Activated CD8-positive, alpha-beta memory T cell treated with anti-CD3 and anti-CD28 coated beads, Interleukin-2, amount 50 U/mL, for 48 hours (primary cell): ENCODE results near the gene COL23A1.
A peak's percentile ranks its signal among the peaks of the same experiment; 100 is the strongest.

ENCODE experiments used
- DNase-seq: peaks from one replicate; pipeline ENCODE4 v3.0.0-alpha.2; 2020

The COL23A1 gene

DNA sequence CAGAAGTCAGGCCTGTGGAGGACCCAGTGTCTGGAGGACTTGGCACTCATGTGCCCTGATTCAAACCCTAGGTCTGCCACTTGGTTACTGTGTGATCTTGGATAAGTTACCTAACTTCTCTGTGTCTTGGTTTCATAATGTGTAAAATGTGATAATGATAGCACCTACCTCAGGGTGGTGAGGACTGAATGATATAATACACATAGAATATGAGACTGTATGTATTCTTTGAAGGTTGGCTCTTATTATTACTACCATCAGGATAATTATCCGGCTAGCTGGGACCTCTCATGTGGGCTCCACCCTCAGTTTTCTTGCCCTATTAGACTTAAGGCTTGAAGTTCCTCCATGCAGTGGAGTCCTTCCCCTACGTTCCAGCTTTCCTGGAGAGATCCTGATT is 172.2 kb downstream of the COL23A1 start:
- no peak for DNase-seq

DNA sequence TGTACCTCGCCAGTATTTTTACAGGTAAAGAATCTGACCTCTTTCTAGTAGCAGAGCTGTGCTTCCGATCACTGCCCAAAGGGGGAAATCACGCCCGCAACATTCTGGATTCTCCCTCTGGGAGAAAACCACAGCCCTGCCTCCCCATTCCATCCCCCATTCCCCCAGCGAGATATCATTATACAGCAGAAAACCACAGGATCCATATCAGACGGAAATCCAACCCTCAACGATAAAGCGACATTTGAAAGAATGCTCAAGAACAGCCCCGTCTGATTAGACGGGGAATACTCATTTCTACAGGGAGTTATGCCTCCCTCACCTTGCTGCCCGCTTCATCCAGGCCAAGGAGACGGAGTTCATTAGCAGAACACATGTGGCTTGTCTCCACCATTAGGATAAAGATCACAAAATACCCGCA is 172.8 kb downstream of the COL23A1 start:
- no peak for DNase-seq

DNA sequence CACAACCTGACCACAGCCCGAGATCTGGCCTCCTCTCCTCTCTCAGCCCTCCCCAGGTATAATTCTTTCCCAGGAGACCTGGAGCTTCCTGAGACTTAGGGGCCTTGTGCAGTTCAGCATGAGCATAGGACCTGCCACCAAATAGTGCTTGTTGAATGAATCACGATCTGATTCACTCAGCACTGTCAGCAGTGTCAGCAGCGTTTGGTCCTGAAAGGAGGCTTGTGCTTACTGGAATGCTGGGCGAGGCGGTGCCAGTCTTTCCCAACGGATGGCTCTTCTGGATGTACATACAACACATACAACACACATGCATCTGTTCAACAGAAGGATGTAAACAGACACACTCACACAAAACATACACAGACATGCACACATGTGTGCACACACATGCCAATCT is 173.3 kb downstream of the COL23A1 start:
- DNase-seq, result no peak

DNA sequence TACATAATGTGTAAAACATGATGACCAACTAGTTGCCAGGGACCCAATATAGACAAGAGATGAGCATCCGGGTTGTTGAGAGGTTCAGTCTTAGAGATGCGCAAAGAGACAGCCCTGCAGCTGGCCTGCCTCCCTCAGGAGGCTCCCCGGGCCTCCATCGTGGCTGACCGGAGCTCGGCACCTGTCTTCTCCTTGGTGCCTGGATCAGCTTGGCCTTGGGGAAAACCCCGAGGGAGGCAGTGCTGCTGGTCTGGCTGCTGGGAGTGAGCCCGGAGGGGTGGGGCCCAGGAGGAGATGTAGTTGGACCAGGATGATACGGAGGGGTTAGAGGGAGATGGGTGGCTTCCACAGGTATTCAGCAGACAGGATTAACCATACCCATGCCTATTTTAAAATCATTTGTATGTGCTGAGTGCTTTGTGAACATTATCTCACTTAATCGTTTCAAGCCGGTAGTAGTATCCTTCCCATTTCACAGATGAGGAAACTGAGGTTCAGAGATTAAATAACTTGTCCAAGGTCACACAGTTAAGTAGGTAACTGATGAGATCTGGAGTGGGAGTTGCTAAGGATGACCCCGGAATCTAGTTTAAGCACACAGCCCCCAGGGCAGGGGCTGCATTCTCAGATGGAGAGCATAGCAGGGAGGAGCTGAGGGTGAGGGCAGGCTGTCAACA is 173.8 kb downstream of the COL23A1 start:
- no peak for DNase-seq

DNA sequence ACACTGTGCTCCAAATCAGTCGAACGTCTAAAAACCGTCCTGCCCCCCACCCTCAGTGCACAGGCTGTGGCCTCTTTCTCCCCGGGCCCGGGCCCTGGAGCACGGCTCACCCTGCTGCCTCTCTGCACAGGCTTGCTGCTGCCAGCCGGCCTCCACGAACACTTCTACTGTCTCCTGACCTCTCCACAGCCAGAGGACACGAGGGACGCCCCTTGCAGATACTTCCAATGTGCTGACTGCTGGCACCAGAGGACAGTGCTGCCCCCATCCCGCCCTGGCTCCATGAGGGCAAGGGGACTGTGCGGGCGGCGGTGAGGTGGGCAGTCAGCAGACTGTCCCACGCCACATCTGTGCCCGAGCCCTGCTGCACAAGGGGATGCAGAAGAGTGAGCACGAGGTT is 174.8 kb downstream of the COL23A1 start:
- peak; percentile 44 for DNase-seq

DNA sequence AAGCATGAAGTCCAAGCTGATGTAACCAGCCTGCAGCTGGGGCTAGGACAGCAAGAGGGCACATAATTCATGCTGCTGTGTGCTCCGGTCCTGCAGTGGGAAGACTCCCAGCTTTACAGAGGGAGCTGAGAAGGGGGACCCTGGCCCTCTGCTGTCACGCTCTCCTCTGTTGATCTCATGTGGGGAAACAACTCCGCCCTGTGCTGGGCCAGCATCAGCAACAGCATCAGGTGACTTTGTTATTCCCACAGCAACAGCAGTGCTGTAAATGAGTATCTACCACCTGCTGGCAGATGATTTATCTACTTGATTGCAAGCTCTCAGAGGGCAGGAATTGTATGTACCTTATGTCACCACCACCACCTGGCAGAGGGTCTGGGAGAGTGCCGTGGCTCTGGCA is 176.2 kb downstream of the COL23A1 start:
- no peak for DNase-seq

DNA sequence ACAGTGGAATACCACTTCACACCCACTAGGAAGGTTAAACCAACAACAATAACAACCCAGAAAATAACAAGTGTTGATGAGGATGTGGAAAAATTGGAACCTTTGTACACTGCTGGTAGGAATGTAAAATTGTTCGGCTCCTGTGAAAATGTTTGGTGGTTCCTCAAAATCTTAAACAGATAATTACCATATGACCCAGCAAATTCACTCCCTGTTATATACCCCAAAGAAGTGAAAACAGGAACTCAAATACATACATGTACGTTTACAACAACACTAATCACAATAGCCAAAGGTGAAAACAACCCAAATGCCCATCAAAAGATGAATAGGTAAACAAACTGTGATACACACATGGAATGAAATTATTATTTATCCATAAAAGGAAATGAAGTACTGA is 179.1 kb downstream of the COL23A1 start:
- DNase-seq, result no peak

DNA sequence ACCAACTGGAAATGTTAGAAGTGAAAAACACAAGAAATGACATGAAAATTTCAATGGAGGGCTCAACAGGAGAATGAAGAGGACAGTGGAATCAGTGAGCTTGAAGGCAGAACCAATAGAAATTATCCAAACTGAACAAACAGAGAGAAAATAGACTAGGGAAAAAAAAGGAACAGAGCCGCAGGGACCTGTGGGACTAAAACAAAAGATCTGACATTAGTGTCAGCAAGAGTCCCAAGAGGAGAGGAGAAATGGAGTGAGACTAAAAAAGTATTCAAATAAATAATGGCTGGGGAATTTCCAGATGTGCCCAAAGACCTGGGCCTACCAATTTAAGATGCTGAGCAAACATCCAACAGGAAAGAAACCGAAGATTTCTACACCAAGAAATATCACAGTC is 182.5 kb downstream of the COL23A1 start:
- no peak for DNase-seq

DNA sequence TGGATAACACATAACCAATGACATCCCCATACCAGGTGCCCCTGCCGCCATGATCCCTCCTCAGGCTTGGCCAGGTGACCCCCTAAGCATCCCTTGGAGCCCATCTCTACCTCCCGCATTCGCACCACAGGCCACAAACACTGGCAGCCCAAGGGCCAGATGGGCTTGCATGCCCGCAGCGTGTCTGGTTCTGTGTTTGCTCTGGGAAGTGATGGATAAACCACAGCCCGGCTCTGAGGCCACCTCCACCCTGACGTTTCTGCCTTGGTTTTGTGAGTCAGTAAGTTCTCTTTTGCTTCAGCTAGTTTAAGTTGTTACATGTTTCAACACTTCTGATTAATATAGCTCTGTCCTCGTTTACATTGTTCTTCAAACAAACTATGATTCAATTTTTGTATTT is 185.2 kb downstream of the COL23A1 start:
- no peak for DNase-seq

DNA sequence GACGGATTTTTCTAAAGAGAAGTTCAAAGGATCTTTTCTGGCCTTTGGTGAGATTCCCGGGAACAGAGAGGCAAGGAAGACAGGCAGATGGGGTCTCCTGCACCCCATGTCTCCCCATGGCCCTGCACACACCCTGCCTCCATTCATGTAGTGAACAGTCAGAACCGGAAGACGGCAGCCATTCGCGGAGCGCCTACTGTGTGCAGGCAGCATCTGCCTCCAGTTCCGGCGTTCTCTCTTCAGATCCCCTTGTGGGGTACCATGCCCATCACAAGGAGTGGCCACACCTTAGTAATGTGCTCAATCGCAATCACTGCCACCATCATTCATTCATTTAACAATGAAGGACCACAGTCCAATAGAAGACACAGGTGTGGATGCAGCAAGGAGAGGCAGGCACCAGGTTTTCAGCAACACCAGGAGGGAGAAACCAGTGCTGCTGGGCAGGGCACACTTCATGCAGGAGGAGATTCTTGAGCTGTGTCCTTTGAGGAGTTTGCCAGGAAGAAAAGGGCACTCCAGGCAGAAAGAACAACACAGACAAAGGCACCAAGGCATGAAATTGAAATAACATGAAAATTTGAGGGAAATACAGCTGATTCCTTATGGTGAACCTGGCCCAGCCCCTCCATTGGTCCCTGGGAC is 186.1 kb downstream of the COL23A1 start:
- DNase-seq, result no peak

DNA sequence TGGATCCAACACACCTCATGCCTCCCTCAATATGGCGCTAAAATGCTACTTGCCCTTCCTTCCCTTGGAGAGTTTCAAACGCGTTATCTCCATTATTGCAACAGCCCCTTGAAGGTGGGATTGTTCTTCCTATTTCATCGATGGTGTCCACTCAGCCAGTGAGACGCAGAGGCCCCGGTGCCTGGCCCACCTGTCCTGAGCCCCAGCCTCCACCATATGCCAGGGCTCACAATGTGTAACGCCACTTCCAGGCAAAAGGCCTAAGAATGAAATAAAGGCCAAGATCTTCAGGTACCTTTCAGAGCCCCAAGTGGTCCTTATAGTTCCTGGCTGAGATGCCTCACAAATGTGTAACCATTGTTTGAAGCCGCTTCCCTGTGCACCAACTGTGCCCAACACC is 186.8 kb downstream of the COL23A1 start:
- DNase-seq, result no peak

DNA sequence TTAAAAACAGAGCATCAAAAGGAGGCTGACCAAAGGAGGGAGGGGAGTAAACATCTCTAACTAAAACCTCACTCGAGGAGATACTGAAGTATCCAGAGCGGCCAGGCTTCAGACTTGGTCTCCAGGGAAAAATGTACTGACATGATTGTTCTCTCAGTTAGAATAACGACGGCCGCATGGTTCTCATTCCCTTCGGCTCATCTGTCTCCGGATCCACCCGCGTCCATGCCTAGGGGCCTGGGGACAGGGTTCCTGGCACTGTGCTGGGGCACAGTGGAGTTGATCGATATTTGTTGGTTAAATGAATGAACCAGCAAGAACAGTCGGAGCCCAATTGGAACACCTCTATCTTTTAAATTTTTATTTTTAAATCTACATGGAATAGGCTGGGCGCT is 190.5 kb downstream of the COL23A1 start:
- DNase-seq, result no peak

DNA sequence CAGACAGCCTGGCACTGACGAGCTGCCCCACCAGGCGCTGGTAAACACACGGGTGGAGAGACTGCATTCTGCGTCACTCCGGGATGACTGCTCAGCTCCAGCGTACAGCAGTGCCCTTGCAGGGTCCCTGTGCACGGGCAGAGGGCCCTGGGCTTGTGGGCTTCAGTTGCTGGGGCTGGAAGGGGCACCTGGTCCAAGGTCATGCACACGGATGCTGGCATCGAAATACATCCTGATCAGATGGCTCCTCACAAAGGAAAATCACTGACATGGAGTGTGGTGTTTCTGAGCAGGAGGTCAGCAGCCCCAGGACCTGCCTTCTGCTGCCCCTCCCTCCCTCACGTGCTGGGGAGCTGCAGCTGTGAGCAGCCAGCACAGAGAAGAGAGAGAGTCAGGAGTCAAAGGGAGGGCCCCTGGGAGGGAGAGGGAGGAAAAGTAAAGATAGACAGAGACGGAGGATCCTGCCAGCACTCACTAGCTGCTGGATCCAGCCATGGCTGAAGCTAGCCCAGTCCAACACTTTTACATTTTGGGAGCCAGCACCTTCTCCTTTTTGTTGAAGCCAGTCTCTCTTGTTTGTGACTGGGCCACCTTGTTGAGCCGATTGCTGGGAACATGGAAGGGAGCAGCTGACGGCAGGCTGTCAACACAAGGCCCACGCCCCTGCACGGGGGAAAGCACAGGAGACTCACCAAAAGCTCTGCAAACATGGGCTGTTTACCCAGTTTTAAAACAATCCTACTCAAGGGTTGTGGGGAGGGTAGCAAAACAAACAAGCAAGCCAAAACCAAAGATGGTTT is 191.1 kb downstream of the COL23A1 start:
- no peak for DNase-seq

DNA sequence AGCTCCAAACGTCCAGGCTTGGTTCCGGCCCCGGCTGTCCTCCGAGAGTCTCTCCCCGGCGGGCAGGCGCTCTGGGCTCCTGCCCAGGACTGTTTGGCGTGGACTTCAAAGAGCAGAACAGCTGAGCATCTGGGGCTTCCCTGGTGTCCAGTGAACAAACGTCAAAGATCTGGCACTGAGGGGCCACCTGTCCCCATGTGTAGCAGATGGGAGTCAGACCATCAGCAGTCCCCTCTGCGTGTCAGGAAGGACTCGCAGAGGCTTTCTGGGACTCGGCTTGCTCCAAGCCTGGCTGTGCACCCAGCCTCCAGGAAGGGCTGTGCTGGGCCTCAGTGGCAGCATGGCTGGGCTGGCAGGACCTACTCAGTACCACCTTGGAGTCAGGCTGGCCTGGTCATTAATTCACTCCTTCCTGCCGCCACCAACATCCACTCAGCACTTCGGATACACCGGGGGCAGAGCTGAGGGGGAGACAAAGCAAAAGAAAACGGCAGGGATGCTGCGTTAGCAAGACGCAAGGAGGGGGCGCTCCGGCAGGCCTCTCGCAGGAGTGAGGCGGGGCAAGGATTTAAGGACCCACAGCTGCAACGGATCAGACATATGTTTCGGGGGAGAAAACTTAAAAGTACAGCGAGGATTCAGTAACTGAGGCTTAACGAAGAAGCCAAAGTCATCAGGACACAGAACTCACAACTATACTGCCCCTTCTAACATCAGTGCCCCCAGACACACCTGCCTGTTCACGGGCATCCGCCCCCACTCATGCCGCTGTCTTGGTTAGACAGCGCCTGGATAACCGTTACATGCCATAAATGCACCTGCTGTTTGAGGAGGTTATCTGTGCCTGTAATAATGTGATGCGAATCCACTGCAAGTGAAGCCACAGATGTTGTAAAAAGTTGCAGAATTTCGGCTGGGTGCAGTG is 193.1 kb downstream of the COL23A1 start:
- no peak for DNase-seq

DNA sequence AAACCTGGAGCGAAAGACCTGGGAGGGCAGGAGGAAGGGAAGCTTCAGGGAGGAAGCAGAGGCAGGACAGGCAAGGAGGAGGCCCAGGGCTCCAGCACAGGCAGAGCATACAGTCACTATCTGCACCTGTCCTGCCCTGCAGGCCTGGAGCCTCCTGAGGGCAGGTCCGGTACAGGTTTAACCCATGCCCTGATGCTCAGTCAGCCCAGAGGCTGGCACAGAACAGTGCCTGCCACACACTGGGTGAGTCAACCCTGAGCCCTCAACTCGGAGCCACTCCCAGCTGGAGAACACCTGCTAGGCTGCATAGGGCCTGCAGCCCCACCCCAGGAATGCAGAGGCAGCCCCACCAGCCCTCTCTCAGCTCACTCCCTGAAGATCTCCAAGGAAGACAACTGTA is 196.1 kb downstream of the COL23A1 start:
- no peak for DNase-seq

DNA sequence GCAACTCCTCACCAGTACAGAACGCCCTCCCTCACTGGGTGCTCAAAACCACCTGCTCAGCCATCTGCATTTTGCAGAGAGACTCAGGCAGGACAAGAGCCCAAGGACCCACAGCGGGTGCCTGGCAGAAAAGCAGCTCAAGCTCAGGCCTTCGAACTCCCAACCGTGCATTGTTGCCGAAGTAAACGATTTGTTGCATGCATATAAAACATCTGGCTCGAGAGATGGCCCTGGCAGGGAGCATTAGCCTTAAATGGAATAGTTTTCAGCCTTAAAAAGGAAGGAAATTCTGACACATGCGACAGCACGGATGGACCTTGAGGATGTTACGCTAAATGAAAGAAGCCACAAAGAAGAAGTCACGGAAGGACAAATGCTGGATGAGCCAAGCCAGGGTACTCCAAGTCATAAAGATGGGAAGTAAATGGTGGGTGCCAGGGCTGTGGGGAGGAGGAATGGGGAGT is 197.2 kb downstream of the COL23A1 start:
- DNase-seq, result no peak

DNA sequence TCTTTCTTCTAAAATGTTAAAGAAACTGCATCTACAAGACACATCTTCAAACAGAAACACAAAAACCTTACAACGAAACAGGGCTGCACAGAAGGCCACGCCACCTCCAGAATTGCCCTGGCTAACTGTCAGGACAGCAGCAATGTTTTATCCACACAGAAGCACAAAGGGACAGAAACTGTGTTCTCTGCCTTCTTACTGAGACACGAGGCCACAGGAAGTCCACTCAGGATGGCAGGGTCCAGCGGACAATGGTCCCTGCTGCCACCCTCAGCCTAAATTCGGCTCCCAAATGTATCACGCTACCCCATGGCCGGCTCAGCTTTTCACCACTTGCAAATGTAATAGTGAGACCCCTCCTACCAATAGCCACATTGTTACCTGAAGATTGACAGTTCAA is 197.8 kb downstream of the COL23A1 start:
- DNase-seq, result no peak

DNA sequence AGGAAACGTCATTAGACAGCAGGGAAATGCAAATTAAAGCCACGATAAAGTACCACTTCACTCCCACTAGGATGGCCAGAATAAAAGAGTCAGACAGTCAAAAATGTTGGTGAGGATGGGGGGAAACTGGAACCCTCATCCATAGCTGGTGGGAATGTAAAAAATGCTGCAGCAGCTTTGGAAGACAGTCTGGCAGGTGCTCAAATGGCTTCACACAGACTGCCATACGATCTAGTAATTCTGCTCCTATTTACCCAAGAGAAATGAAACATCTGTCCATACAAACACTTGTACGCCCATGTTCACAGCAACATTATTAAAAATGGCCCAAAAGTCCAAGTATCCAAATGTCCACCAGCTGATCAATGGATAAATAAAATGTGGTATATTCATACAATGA is 198.7 kb downstream of the COL23A1 start:
- DNase-seq, result no peak

DNA sequence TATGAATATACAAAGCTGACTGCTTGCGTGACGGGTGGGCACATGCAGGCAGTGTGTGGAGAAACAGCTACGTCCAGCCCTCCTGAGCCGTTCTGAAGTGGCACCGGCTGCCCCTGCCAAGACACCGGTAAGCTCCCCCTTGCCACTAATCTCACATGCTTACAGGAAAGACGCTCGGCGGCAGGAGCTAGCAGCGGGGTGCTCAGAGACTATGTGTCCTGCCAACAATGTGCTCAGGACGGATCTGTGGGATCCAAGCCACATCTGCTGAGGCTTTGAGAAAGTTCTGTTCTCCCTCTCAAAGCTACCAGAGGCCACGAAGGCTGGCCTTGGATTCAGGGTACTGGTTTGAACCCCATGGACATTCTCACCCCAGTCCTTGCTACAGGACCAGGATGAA is 200.4 kb downstream of the COL23A1 start:
- no peak for DNase-seq

DNA sequence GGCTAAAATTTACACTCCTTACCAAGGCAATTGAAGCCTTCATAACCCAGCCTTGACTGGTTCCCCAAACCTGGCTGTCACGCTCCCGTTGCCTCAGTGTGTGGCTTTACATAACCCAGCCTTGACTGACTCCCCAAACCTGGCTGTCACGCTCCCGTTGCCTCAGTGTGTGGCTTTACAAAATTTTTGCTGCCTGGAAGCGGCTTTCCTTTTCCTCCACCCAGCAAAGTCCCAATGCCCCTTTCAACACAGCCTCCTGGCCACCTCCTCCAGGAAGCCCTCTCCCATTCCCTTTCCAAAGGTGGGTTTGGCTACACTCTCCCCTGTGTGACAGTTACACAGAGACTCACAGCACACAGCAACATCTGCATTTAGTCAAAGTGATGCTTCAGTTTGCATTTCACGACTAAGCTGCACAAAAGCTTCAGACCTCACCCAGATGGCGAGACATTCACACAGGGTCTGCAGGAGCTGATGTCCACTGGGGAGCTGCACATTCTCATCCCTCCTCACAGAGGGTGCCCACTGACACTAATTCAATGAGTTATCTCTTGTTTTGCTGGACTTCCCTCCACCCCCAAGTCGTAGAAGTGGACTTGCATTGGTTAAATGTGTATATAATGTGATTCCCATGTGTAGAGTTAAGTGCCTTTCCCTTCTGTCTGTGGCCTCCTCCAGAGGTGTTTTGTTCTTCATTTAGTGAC is 201.0 kb downstream of the COL23A1 start:
- DNase-seq, result no peak

DNA sequence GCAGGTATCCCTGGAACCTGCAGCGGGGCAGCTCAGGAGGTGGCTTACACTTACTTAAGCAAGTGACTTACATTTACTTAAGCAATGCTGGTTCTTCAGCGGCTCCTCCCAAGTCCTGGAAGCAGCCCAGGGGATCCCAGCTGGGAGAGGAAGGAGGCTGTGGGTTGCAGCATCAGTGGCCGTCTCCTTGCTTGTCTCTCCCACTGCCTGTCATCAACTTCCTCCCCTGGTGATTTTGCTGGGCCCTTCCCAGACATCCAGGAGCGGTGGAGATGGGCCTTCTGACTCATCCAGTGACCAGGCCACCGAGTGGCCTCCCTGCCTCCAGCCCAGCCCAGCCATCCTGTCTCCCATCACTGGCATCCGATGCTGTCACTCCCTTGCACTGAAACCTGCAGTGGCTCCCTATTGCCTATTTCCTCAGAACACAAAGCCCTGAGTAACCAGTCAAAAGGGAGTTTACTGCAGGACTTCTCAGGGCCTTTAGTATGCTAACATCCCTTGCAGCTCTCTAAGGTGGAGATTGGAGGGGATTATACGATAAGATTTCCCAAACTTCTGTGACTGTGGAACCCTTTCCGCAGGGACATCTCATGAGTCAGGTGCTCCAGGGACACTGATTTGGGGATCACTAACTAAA is 201.7 kb downstream of the COL23A1 start:
- DNase-seq, result no peak

DNA sequence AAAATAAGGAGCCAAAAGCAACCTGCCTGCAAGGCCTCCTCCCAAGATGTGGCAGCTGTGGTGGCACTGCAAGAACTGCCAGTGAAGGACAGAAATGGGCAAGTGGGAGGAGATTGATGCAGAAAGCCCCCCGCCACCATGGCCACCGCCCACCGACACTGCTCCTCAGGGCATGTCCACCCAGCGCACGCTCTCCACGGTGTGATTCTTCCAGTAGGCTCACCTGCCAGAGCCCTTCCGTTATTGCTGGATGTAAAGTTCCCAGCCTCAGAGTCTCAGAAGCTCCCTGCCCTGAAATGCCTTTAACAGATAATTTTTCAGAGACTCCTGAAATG is 202.4 kb downstream of the COL23A1 start:
- DNase-seq, result no peak
